ENCODE data around the gene PTPRR.

PTPRR gene

GRCh38 chr12:70920251-70920851 lies at the start of gene PTPRR:
Gene PTPRR (minus strand): TSS chr12:70920738. CDS start chr12:70920390, 348 bp downstream.
- no peak for DNase-seq (ENCODE audit: low read depth)

GRCh38 chr12:70966996-70967790 lies 46.7 kb upstream of the PTPRR start:
- no peak for DNase-seq (ENCODE audit: low read depth)

- DNase-seq (ENCODE audit: low read depth), result no peak
These were observed 45.5 kb upstream of the PTPRR start for GRCh38 chr12:70966046-70966445.

GRCh38 chr12:70964867-70965510 lies 44.5 kb upstream of the PTPRR start:
- no peak for DNase-seq (ENCODE audit: low read depth)

- no peak for DNase-seq (ENCODE audit: low read depth)
These were observed 42.6 kb upstream of the PTPRR start for GRCh38 chr12:70963081-70963660.

GRCh38 chr12:70962226-70962794 lies 41.8 kb upstream of the PTPRR start:
- no peak for DNase-seq (ENCODE audit: low read depth)

GRCh38 chr12:70960484-70960883 lies 39.9 kb upstream of the PTPRR start:
- DNase-seq (ENCODE audit: low read depth), result no peak

GRCh38 chr12:70955415-70955814 lies 34.9 kb upstream of the PTPRR start:
- no peak for DNase-seq (ENCODE audit: low read depth)

GRCh38 chr12:70950451-70950850 lies 29.9 kb upstream of the PTPRR start:
- no peak for DNase-seq (ENCODE audit: low read depth)

- DNase-seq (ENCODE audit: low read depth), result no peak
These were observed 28.4 kb upstream of the PTPRR start for GRCh38 chr12:70948976-70949336.

- DNase-seq (ENCODE audit: low read depth), result no peak
These were observed 27.9 kb upstream of the PTPRR start for GRCh38 chr12:70948236-70948975.

- DNase-seq (ENCODE audit: low read depth), result no peak
These were observed 15.8 kb upstream of the PTPRR start for GRCh38 chr12:70936203-70936813.

- no peak for DNase-seq (ENCODE audit: low read depth)
These were observed 12.6 kb upstream of the PTPRR start for GRCh38 chr12:70933133-70933532.

GRCh38 chr12:70929029-70929428 lies 8.5 kb upstream of the PTPRR start:
- no peak for DNase-seq (ENCODE audit: low read depth)

GRCh38 chr12:70928071-70928470 lies 7.5 kb upstream of the PTPRR start:
- DNase-seq (ENCODE audit: low read depth), result no peak

GRCh38 chr12:70927356-70927755 lies 6.8 kb upstream of the PTPRR start:
- DNase-seq (ENCODE audit: low read depth), result no peak

GRCh38 chr12:70925539-70925938 lies 5.0 kb upstream of the PTPRR start:
- DNase-seq (ENCODE audit: low read depth), result no peak

GRCh38 chr12:70920891-70921290 lies 353 bp upstream of the PTPRR start:
- no peak for DNase-seq (ENCODE audit: low read depth)

- DNase-seq (ENCODE audit: low read depth), result no peak
These were observed 922 bp downstream of the PTPRR start for GRCh38 chr12:70919597-70920035.

- DNase-seq (ENCODE audit: low read depth), result no peak
These were observed 1.4 kb downstream of the PTPRR start for GRCh38 chr12:70919176-70919575.

- no peak for DNase-seq (ENCODE audit: low read depth)
These were observed 2.2 kb downstream of the PTPRR start for GRCh38 chr12:70918321-70918720.
